HepG2 (cell line): ENCODE measurements around the gene PTGES3. TPM values are rescaled to one million over a fixed set of nuclear protein-coding genes. Genes with fewer than 3 reads are reported as not detected.

Experiments used
- ATAC-seq: fragments of 200-7000 bp; cut with Tn5 transposase; 3 replicates; pipeline ENCODE4 v1.9.1; 2020; ENCODE audit warnings: mild to moderate bottlenecking, moderate library complexity
- BruUV-seq: library from RNA; stranded (reverse); fragments of 400-500 nt; replicated peaks from 2 replicates; lab custom pipeline; 2021; lab: Mats Ljungman, UMichigan
- CTCF ChIA-PET: fragments of 300-600 bp; formaldehyde crosslinking; extraction: SDS; loops from one replicate; lab custom pipeline; 2021; ENCODE audit warnings: low total read pairs, inconsistent platforms, low intra/inter-chr PET ratio; lab: Yijun Ruan, JAX
- POLR2A ChIA-PET: fragments of 350-600 bp; sonication (Branson Sonifier 250); formaldehyde crosslinking; loops from one replicate; lab custom pipeline; 2020; ENCODE audit warnings: antibody characterized with exemption, inconsistent platforms; lab: Yijun Ruan, JAX
- DNase-seq: peaks from one replicate; pipeline ENCODE4 v3.0.0-alpha.2; 2015; ENCODE audit warnings: low spot score
- FAIRE-seq: peaks from 3 replicates; lab custom pipeline; 2011; peaks lifted over from hg19 to GRCh38; lab: Jason Lieb, UNC
- H2AFZ ChIP-seq: one replicate; pipeline ENCODE4 v1.6.1; 2011; ENCODE audit warnings: low read length, inconsistent platforms
- H3K27ac ChIP-seq: fragments of 300-600 bp; 3 replicates; pipeline ENCODE4 v1.8.0; 2011; ENCODE audit warnings: mixed run types, mild to moderate bottlenecking, mixed read lengths, low read length, inconsistent platforms; ENCODE audit not compliant: insufficient read depth; ENCODE audit errors: extremely low read length
- H3K27me3 ChIP-seq, 2 experiments: fragments of 200-600 bp in 1 of 2; 2 replicates in 1 of 2; 3 replicates in 1 of 2; pipeline versions ENCODE4 v1.6.0 to v1.8.0; 2011; ENCODE audit warnings: low read length in 2 of 2, mild to moderate bottlenecking in 2 of 2, moderate library complexity in 2 of 2, inconsistent platforms in 1 of 2; ENCODE audit not compliant: insufficient read depth in 2 of 2, control insufficient read depth in 1 of 2
- H3K36me3 ChIP-seq, 2 experiments: fragments of 200-600 bp in 1 of 2; replicated peaks in 1 of 2; 2 replicates in 1 of 2; 3 replicates in 1 of 2; pipeline versions ENCODE4 v1.5.1 to v1.8.0; 2011; ENCODE audit warnings: low read length in 2 of 2, inconsistent platforms in 1 of 2; ENCODE audit not compliant: insufficient read depth in 2 of 2, control insufficient read depth in 1 of 2
- H3K4me1 ChIP-seq: 2 replicates; pipeline ENCODE4 v1.5.1; 2012; ENCODE audit warnings: low read length, inconsistent platforms; ENCODE audit not compliant: insufficient read depth
- H3K4me2 ChIP-seq: 2 replicates; pipeline ENCODE4 v1.6.0; 2011; ENCODE audit warnings: low read depth, low read length, inconsistent platforms
- H3K4me3 ChIP-seq, 3 experiments: fragments of 200-600 bp in 1 of 3; sonication (generic), shearing (Covaris generic) in 1 of 3; replicated peaks in 1 of 3; 2 replicates each; pipeline ENCODE4 v1.5.1; 2011 to 2016; ENCODE audit warnings: low read length in 3 of 3, inconsistent platforms in 2 of 3, low read depth in 2 of 3, mild to moderate bottlenecking in 2 of 3, control low read depth in 1 of 3, mixed read lengths in 1 of 3; ENCODE audit not compliant: insufficient read depth in 1 of 3
- H3K79me2 ChIP-seq: one replicate; pipeline ENCODE4 v1.6.1; 2011; ENCODE audit warnings: low read length, inconsistent platforms; ENCODE audit not compliant: insufficient read depth
- H3K9ac ChIP-seq: 2 replicates; pipeline ENCODE4 v1.6.0; 2011; ENCODE audit warnings: mild to moderate bottlenecking, low read depth, low read length, inconsistent platforms; ENCODE audit not compliant: insufficient read depth
- H3K9me3 ChIP-seq: 2 replicates; pipeline ENCODE4 v1.5.1; 2012; ENCODE audit warnings: mild to moderate bottlenecking, low read length
- H4K20me1 ChIP-seq: 2 replicates; pipeline ENCODE4 v1.6.0; 2011; ENCODE audit warnings: inconsistent platforms, mild to moderate bottlenecking, low read length, moderate library complexity; ENCODE audit not compliant: insufficient read depth
- HINFP ChIP-seq: sonication (generic); formaldehyde crosslinking; IDR thresholded peaks from 2 replicates; pipeline ENCODE4 v1.4.0; 2020; ENCODE audit warnings: low read depth, mild to moderate bottlenecking, missing genetic modification reagents
- HNRNPK ChIP-seq: fragments of 200-400 bp; formaldehyde crosslinking; IDR thresholded peaks from 2 replicates; pipeline ENCODE4 v1.6.1; 2018; ENCODE audit warnings: low read length, low read depth, moderate library complexity, mild to moderate bottlenecking; ENCODE audit not compliant: poor library complexity, severe bottlenecking
- KDM5B ChIP-seq: sonication (generic); formaldehyde crosslinking; IDR thresholded peaks from 2 replicates; pipeline ENCODE4 v1.4.0; 2020; ENCODE audit warnings: missing genetic modification reagents, mild to moderate bottlenecking, borderline replicate concordance
- MTERF4 ChIP-seq: sonication (generic); formaldehyde crosslinking; IDR thresholded peaks from 2 replicates; pipeline ENCODE4 v1.8.0; 2023; ENCODE audit warnings: mild to moderate bottlenecking, missing genetic modification reagents
- NFIC ChIP-seq: IDR thresholded peaks from 2 replicates; pipeline ENCODE4 v1.6.1; 2012; ENCODE audit warnings: mild to moderate bottlenecking, low read length, inconsistent platforms
- NFYB ChIP-seq: sonication (generic); formaldehyde crosslinking; IDR thresholded peaks from 2 replicates; pipeline ENCODE4 v1.4.0; 2020; ENCODE audit warnings: missing genetic modification reagents
- NONO ChIP-seq, 2 experiments: fragments of 450-650 bp in 1 of 2; sonication (generic) in 1 of 2; formaldehyde crosslinking in 1 of 2; IDR thresholded peaks in 1 of 2; conservative IDR thresholded peaks in 1 of 2; 2 replicates each; pipeline versions ENCODE4 v1.6.1 to v1.8.0; 2017 to 2022; ENCODE audit warnings: mild to moderate bottlenecking in 1 of 2, missing genetic modification reagents in 1 of 2, moderate library complexity in 1 of 2
- SAP130 ChIP-seq: IDR thresholded peaks from 2 replicates; pipeline ENCODE4 v1.6.1; 2016; ENCODE audit warnings: low read depth
- SP2 ChIP-seq: sonication (generic); formaldehyde crosslinking; IDR thresholded peaks from 2 replicates; pipeline ENCODE4 v1.5.1; 2020; ENCODE audit warnings: mild to moderate bottlenecking, missing genetic modification reagents
- TBP ChIP-seq: sonication (generic); formaldehyde crosslinking; IDR thresholded peaks from 2 replicates; pipeline ENCODE4 v1.5.0; 2020; ENCODE audit warnings: missing genetic modification reagents
- ZFP36L2 ChIP-seq: sonication (generic); formaldehyde crosslinking; IDR thresholded peaks from 2 replicates; pipeline ENCODE4 v1.4.0; 2020; ENCODE audit warnings: missing genetic modification reagents
- ZFP90 ChIP-seq: sonication (generic); formaldehyde crosslinking; IDR thresholded peaks from 2 replicates; pipeline ENCODE4 v1.8.0; 2022; ENCODE audit warnings: missing genetic modification reagents, mild to moderate bottlenecking, inconsistent platforms, borderline replicate concordance
- ZNF205 ChIP-seq: IDR thresholded peaks from 2 replicates; pipeline ENCODE4 v1.6.1; 2018; ENCODE audit warnings: missing biosample characterization, missing genetic modification reagents
- ZNF430 ChIP-seq: sonication (generic); formaldehyde crosslinking; IDR thresholded peaks from 2 replicates; pipeline ENCODE4 v1.9.0; 2021; ENCODE audit warnings: mild to moderate bottlenecking, missing genetic modification reagents
- ZNF770 ChIP-seq: sonication (generic); formaldehyde crosslinking; IDR thresholded peaks from 2 replicates; pipeline ENCODE4 v1.5.0; 2020; ENCODE audit warnings: mild to moderate bottlenecking, missing genetic modification reagents
- WGBS: methylation state at CpG from one replicate; pipeline ENCODE4 v1.1.6; 2017; ENCODE audit warnings: low lambda C conversion rate; 5-methylcytosine and 5-hydroxymethylcytosine counted together
- in situ Hi-C: cut with HindIII; loops from 2 replicates; pipeline ENCODE4 v1.10.0; 2017; ENCODE audit warnings: low pct_unique_long_range_greater_than_20kb; ENCODE audit not compliant: extremely low pct_ligation_motif_present
- intact Hi-C: fragments of 100-400 bp; cut with micrococcal nuclease; formaldehyde crosslinking; loops from one replicate; pipeline ENCODE4 v1.10.0; 2022; ENCODE audit not compliant: unreplicated experiment
- polyA plus RNA-seq, 8 experiments: library from polyadenylated mRNA; depleted of rRNA in 3 of 8; stranded (reverse) in 7 of 8; unstranded in 1 of 8; fragments of >200 nt; fragmentation: Illumina TruSeq in 4 of 8; extraction: Trizol in 4 of 8; gene quantifications; 2 replicates each; pipeline versions ENCODE4 v1.2.1 to v1.2.3, GENCODE V29; 2011 to 2016; ENCODE audit warnings: low read depth in 4 of 8, missing spikeins in 1 of 8, mixed read lengths in 1 of 8; ENCODE audit not compliant: insufficient read depth in 1 of 8
- total RNA-seq, 5 experiments: library from RNA; depleted of rRNA; stranded (reverse); fragments of >200 nt; fragmentation: Illumina TruSeq; extraction: Trizol; gene quantifications; 2 replicates each; pipeline ENCODE4 v1.2.3, GENCODE V29; 2016; ENCODE audit warnings: low read depth in 1 of 5

PTGES3 gene
- total and polyA plus RNA-seq, 2 of the 13 experiments (the other 11 are each of a cell fraction or from before 2014, with no cell fraction given): 54.4 to 159 TPM

GRCh38 chr12:56694161-56694560 is 6.1 kb upstream of the PTGES3 start:
- no TSS peak for BruUV-seq
- TF ChIP-seq KDM5B: no peak
- TF ChIP-seq SP2: no peak
- Histone ChIP-seq H2AFZ (no peak overlapping the region), H3K9ac (no peak overlapping the region), H3K27me3 (no peaks in the 10 kb centered on the region), H4K20me1 (no peaks in the 10 kb centered on the region), H3K79me2 (no peaks in the 10 kb centered on the region), H3K9me3 (no peaks in the 10 kb centered on the region), H3K4me3 (no peak overlapping the region), H3K4me2 (no peak overlapping the region), H3K4me1 (peaks cover 2% of the 10 kb centered on the region), H3K36me3 (no peaks in the 10 kb centered on the region), H3K27ac (no peak overlapping the region)
- ChIA-PET CTCF (no interaction called here), POLR2A (interaction anchor here (0.7 kb wide), 1 partner anchor 315 kb away, joined by 3 read pairs; no protein-coding TSS in a partner anchor)
- ATAC-seq (peak; percentile 57), DNase-seq (no peak), FAIRE-seq (no peak)
- WGBS: 50% methylated on average over 5 of the region's 5 CpGs
- intact Hi-C loops (no loop called here), in situ Hi-C loops (no loop called here)

- Histone ChIP-seq H3K36me3 (no peaks in the 10 kb centered on the region; a peak in 1 of 5 replicates), H3K9ac (peak overlapping the region; percentile 75), H3K4me1 (peaks cover 12% of the 10 kb centered on the region), H3K4me2 (peak overlapping the region; percentile 83), H3K9me3 (no peaks in the 10 kb centered on the region), H2AFZ (peak overlapping the region; percentile 89), H3K27me3 (no peaks in the 10 kb centered on the region; a peak in 1 of 5 replicates), H3K79me2 (peaks cover 40% of the 10 kb centered on the region), H4K20me1 (peaks cover 22% of the 10 kb centered on the region), H3K4me3 (peak overlapping the region; percentile 10 to 54 (median 14); a peak in 5 of 6 replicates), H3K27ac (peak overlapping the region; percentile 99)
- ATAC-seq: no peak
- ChIA-PET CTCF (no interaction called here), POLR2A (interaction anchor here (0.9 to 3.5 kb wide), 22 partner anchors 7 to 422 kb away, joined by 3 to 42 read pairs (median 6); partner anchors contain the start of genes ATP5F1B, GLS2, NACA and NEMP1)
- intact Hi-C loops: loop anchor here (1.0 kb wide), 1 partner anchor 37 kb away; the partner anchor contains the start of gene NACA
- WGBS: 80% methylated on average over 7 of the region's 7 CpGs
- TSS peak; percentile 96 for BruUV-seq
- FAIRE-seq: no peak
- DNase-seq: no peak
- in situ Hi-C loops: loop anchor here (5.0 kb wide), 1 partner anchor 39 kb away; the partner anchor contains the start of gene NACA
- no peak for TF ChIP-seq HINFP
- no peak for TF ChIP-seq ZNF205 (CRISPR knock-in tag)
- no peak for TF ChIP-seq ZNF770 (CRISPR knock-in tag)
- peak; percentile 58; the same call in 1 of the 2 replicates for TF ChIP-seq MTERF4 (CRISPR knock-in tag)
- TF ChIP-seq ZFP36L2: no peak
- 0 out of 2 replicates have a peak, but pooled peaks have one; percentile 13 for TF ChIP-seq NFIC
- TF ChIP-seq ZFP90 (CRISPR knock-in tag): no peak
- TF ChIP-seq HNRNPK: no peak
- TF ChIP-seq TBP (CRISPR knock-in tag): no peak
- TF ChIP-seq ZNF430 (CRISPR knock-in tag): no peak
- TF ChIP-seq NONO (IDR thresholded peaks at IDR 0.05): no peak
- no peak for TF ChIP-seq NONO (CRISPR knock-in tag; conservative IDR thresholded peaks at IDR 0.05)
- no peak for TF ChIP-seq NFYB (CRISPR knock-in tag)
- no peak for TF ChIP-seq SAP130 (CRISPR knock-in tag)
Observed at GRCh38 chr12:56688846-56689109, 694 bp upstream of the PTGES3 start.
